HG02759 (cell line): Measurements from ENCODE around the gene SF3A2.
"Not testable (repeated sequence)": the region's sequence is repeated elsewhere in the genome, so short reads cannot be mapped to it uniquely, and the experiment has no call there.

Source experiments
- ATAC-seq: cut with Tn5 transposase; IDR thresholded peaks from one replicate; pipeline ENCODE4 v1.9.1; 2021; ENCODE audit warnings: mild to moderate bottlenecking, moderate library complexity; ENCODE audit not compliant: unreplicated experiment

Gene SF3A2

DNA sequence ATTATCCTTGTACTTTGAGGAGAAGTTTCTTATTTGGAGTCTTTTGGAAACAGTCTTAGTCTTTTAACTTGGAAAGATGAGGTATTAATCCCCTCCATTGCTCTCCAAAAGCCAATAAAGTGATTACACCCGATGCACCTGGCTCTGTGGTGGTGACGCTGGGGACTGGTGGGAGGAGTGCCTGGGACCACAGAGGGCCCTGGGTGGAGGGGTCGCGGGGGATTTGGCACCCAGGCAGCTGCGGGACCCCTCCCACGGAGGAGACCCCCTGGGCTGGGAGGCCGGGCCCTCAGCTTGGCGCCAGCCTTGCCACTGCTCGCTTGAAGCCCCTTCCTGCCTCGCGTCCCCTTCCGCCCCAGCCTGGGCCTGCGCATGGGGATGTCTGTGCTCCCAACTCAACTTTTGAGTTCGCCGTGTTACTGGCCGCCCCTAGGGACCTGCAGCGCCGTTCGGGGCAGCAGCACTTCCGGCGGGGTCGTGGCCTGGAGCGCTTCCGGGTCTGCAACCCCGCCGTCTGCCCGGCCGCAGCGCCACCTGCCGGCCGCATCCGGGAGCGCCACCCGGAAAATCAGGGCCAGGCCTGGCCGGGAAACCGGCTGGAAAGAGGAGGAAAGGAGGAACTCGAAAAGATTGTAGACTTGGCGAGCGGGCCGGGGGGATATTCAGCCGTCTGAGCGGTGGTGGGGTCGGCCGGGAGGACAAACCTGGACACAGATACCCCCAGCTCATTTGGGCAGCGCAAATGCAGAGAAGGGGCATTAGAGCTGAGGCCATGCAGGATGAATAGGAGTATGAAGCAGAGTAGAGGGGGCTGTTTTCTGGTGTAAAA lies 36.9 kb downstream of the SF3A2 start:
- peak; percentile 34 for ATAC-seq

DNA sequence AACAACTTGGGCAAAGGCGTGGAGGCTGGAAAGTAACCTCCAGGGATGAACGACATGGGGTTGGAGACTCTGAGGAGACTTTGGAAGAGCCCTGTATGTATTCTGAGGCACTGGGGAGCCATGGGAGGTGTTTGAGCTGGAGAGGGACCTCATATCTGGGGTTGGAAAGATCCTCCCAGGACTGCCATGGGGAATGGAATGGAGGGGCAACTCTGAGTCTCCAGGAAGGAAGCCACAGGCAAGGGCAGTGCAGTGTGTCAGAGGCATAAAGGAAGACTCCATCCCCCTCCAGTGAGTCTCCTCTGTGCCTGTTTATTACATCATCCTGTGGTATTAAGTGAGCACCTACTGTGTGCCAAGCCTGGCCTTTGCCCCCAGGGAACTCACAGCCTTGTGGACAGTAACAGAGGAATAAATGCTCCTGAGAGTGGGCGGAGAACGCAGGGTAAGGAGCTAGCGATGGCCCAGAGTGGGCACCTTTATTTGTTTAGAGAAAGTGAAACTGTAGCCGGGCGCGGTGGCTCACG lies 37.6 kb downstream of the SF3A2 start:
- no peak for ATAC-seq

DNA sequence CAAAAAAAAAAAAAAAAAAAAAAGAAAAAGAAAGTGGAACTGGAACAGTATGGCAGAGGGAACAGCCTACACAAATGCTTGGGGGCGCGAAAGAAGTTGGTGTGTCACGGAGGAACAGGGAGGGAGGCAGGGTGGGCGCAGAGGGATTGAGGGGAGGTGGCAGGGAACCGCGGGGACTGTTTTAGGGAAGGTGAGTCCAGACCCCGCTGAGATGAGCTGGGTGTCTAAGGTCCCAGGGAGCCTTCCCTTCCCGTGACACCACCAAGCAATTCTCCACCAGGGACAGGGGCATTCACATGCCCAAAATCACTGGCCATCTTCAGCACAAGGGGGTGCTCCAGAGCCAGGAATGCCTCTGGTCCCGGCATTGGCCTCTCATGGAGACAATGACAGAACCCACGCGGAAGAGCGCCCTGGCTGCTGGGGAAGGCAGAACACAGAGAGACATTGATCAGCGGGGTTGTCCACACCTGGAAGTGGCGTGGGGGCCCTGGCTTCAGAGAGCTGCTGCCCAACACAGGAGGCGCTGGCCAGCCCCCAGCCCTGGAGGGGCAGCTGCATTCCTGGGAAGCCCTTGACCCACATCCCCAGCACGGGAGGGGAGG lies 38.4 kb downstream of the SF3A2 start:
- ATAC-seq, result no peak

DNA sequence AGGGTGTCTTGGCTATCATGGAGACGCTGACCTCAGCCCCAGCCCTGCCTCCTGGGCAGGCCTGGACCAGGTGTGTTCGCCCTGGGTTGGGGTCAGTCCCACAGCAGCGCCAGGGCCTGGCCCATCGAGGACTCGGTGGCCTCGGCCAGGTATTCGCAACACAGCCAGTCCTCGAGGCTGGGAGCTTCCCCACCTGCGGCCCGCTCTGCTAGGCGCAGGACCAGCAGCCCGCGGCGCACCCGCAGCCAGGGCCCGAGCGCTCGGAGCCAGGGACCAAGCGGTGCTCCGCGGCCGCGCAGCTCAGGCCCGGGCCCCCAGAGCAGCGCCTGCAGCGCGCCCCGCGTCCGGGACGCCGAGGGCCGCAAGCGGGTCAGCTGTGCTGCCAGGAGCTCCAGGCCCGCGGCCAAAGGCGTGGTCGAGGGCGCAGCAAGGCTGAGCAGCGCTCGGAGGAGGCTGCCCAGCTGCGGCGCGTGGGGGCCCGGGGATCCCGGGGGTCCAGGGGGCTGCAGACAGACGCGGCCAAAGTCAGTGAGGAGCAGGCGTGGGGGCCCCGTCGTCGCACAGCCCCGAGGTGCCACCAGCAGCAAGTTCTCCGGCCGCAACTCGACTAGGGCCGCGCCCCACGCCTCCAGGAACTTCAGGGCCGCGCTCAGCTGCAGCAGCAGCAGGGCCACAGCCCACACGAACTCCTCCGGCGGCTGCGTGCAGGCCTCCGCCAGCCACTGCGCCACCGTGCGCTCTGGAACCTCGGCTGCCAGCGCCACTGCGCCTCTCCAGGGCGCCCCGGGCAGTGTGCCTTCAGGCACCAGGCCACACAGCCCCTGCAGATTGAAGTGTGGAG lies 39.2 kb downstream of the SF3A2 start:
- ATAC-seq, result no peak

DNA sequence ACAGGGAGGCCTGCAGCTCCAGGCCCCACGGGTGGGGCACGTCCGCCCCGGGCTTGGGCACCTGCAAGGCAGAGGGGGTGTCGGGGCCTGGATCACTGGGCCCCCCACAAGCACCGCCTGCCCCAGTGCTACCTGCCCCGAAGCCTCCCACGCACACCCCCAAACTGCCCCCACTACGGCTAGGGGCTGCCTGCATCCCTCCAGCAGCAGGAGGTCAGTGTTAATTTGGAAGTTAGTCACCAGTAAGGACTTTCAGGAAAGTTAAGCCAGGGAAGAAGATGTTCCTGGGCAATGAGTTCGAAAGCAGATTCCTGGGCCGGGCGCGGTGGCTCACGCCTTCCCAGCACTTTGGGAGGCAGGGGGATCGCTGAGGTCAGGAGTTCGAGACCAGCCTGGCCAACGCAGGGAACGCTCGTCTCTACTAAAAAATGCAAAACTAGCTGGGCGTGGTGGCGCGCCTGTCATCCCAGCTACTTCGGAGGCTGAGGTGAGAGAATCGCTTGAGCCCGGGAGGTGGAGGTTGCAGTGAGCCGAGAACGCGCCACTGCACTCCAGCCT lies 39.9 kb downstream of the SF3A2 start:
- ATAC-seq, result no peak

DNA sequence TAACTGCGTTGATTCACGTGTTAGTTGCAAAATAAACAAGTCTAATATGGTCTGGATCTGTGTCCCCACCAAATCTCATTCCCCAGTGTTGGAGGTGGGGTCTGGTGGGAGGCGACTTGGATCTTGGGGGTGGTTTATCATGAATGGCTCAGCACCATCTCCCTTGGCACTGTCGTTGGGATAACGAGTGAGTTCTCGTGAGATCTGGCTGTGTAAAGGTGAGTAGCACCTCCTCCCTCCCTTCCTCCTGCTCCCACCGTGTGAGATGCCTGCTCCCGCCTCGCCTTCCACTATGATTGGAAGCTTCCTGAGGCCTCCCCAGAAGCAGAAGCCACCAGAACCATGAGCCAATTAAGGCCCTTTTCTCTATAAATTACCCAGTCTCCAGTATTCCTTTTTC lies 40.5 kb downstream of the SF3A2 start:
- ATAC-seq, result no peak

DNA sequence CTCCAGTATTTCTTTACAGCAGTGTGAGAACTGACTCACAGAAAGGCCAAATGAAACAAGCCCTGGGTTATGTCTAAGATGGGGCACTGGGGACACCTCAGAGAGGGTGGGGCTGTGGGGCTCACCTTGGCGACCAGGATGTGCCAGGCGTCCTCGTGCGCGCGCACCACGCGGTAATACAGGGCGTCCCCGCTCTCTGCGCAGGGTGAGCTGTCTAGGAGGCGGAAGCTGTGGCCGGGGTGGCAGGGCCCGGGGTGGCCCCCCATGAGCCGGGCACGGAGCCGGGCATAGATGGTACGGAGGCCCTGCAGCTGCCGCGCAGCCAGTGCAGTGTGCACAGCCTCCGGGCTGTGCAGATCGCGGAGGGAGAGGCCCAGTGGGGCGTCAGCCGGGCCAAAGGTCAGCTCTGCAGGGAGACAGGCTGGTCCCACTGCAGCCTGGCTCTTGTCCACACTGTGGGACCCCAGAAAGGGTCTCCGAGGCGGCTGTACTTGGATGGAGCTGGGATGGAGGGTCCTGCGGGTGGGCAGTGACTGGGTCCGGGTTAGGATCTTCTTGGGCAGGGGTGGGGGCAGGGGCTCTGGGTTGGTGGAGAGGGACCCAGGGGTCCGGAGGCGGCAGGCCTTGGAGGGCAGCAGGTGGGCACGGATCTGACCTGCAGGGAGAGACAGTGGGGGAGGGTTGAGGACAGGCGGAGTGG lies 42.0 kb downstream of the SF3A2 start:
- no peak for ATAC-seq

DNA sequence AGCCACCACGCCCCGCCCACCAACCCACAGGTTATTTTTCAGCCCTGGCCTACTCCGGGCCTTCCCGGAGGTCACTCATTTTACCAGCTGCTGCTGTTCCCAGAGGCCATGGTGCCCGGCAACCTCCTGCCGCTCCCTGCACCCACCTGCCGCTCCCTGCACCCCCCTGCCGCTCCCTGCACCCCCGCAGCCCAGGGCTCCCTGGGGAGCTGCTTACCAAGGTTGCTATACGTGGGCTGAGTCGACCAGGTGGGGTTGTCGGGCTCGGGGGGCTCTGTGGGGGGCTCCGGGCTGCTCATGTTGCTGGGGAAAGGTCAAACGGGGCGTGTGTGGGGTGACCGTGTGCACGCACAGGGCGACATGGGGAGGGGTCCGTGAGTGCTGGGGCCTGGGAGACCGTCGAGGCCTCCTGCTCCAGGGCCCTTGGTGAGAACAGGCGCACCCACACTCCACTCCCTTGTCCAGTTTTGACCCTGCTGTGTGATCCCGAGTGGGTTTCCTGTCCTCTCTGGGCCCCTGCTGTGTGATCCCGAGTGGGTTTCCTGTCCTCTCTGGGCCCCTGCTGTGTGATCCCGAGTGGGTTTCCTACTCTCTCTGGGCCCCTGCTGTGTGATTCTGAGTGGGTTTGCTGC lies 44.1 kb downstream of the SF3A2 start:
- ATAC-seq, result no peak

DNA sequence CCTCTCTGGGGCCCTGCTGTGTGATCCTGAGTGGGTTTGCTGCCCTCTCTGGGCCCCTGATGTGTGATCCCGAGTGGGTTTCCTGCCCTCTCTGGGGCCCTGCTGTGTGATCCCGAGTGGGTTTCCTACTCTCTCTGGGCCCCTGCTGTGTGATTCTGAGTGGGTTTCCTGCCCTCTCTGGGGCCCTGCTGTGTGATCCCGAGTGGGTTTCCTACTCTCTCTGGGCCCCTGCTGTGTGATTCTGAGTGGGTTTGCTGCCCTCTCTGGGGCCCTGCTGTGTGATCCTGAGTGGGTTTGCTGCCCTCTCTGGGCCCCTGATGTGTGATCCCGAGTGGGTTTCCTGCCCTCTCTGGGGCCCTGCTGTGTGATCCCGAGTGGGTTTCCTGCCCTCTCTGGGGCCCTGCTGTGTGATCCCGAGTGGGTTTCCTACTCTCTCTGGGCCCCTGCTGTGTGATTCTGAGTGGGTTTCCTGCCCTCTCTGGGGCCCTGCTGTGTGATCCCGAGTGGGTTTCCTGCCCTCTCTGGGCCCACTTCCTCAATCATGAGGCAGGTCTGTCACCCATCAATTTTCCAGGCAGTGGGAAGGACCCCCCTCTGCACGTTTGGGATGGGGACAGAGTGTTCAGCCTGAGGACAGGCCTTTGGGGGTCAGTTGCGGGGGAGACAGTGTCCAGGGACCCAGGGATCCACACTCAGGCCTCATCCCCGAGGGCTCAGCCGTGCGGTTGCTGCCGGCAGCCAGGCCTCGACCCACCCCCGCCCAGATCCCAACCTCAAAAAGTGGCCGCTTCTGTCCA lies 44.8 kb downstream of the SF3A2 start:
- ATAC-seq, result not testable (repeated sequence)

DNA sequence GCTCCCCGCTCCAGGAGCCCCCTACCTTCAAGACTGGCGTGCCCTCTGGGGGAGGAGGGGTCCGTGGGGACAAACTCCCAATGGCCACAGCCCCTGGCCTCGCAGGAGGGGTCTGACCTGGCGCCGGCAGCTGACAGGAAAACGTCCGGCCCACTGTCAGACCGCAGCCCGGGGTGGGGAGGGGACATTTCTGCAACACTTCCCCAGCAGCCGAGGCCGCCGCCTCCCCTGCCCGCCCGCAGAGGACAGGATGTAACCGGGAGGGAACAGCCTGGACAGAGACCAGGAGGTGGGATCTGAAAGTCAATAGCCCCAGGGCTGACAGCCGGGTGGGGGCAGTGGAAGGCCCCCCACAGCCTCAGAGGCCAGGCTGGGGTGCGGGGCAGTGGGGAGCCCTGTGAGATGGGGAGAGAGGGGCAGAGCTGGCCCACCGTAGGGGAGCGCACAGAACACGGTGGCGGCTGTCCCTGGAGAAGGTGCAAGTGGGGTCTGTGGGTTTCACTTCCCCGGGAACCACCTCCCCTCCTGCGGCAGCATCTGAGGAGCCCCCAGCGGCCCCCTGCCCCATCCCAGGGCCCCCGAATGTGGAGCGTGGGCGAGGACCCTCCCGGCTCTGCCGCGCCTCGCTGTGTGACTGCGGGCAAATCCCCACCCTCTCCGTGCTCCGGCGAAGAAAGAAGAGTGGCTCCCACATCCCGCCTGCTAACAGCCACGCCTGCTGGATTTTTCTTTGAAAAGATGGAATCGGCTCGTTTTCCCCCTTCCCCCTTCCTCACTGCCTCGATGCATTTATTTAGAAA lies 45.6 kb downstream of the SF3A2 start, which contains the start of gene PEAK3:
TSS of gene PEAK3 (minus strand) at position 114 of the 800 bp plus-strand sequence. CDS start 1,244 bp downstream, outside the sequence.
- no peak for ATAC-seq

DNA sequence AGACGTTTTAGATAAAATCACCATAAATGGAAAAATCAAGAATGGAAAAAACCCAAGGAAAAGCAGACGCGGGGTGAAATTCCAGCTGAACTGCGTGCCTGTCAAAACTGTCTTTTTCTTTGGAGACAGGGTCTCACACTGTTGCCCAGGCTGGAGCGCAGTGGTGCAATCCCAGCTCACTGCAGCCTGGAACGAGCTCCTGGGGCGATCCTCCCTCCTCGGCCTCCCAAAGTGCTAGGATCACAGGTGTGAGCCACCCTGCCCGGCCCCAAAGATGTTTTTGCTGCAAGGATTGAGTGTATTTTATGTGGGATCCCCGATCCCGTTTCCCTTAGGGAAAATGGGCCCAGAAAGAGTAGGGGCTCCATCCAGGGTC lies 46.2 kb downstream of the SF3A2 start:
- ATAC-seq, result no peak

DNA sequence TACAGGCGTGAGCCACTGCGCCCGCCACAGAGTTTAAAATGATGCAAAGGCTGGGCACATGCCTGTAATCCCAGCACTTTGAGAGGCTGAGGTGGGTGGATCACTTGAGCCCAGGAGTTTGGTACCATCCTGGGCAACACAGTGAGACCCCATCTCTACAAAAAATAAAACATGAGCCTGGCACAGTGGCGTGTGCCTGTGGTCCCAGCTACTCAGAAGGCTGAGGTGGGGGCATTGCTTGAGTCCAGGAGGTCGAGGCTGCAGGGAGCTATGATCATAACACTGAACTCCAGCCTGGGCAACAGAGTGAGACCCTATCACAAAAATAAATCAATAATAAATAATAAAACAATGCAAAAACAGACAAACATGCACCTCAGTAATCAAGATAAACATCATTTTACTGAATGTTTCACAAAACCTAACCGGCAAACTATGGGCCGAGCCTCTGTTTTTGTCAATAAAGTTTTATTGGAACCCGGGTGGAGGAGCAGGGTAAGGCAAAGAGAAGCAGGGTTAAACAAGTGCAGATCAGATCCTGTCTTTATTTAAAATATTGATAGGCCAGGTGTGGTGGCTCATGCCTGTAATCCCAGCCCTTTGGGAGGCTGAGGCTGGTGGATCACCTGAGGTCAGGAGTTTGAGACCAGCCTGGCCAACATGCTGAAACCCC lies 47.3 kb downstream of the SF3A2 start:
- ATAC-seq, result no peak

DNA sequence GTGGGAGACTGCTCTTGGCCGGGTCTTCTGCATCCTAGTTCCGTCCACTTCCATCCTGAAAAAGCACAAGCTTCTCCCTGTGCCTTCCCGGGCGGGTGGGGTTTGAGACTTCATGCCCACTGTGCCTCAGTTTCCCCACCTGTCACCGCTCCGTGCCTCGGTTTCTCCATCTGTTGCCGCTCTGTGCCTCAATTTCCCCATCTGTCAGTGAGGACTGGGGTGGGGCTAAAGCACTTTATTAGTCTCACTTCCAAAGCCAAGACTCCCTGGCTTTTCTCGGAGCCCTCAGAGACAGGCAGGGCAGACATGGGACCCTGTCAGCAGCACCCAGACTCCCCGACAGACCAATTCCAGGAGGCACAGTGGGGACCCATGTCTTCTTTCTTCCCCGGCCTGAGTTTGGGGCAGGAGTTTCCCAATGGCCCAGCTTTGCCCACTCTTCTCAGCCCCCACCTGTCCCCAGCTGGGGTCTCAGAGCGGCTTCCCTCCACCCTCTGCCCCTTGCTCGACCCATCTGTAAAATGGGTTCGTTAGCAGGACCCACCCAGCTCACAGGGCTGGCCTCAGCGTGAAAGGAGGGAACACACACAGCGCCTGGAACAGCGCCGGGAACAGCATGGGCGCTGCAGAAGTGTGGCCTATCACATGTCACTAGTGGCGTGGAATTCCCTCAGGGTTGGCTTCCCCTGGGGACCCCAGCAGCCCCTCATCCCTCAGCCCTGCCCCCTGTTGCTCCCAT lies 49.9 kb downstream of the SF3A2 start:
- ATAC-seq, result no peak

DNA sequence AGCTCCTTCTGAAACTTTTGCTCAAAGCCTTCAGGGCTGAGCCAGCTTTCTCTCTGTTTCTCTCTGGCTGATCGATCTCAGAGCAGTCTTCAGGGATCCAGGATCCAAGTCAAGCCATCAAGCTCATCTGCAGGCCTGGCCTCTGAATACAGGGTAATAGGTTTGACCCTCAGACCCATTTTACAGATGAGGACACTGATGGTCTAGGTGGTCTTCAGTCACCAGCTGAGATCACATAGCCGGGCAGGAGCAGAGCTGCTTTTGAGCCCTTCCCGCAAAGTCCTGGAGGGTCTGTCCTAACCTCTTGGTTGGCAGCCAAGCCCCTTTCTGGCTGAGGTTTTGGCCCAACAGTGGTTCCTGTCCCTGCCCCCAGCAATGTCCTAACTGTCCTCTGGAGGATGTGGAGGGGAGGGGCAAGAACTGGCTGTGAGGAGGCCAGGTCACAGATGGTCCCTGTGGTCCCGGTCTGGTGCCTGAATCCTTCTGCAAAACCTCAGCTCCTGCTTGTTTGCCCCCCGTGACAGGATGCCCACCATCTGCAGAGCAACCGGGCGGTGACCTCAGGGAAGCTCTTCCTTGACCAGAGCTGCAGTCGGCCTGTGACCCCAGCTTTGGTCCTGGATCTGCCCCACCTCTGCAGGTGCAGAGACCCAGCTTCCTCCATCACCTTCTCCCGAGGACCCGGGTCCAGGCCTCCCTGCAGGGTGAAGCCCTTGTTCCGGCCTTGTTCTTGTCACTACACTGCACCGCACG lies 51.1 kb downstream of the SF3A2 start:
- ATAC-seq, result no peak

DNA sequence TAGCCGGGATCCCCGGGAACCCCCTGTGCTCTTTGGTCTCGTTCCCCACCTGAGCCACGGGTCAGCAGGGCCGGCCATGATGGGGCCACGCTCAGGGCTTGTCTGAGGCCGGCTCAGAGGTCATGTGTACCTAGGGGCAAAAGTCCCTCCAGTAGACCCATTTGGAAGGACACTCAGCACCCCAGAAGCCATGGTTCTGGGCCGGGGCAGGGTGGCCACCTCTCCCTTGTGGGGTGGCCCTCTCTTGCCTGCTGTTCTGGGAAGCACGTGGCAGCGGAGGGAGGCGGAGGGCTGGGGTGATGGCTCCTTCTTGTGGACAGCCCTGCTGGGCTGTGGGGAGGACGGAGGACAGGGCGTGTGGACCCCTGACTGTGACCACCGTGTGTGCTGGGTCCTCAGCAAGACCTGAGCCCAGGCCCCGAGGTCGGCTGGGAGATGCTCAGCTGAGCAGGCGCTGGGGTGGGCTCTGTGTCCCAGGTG lies 51.8 kb downstream of the SF3A2 start:
- no peak for ATAC-seq
